IgD-negative memory B cell (primary cell): ENCODE data around the gene AK2. TPM values are rescaled to one million over a fixed set of nuclear protein-coding genes. Genes with fewer than 3 reads are reported as not detected.
"Not testable (repeated sequence)": the region's sequence is repeated elsewhere in the genome, so short reads cannot be mapped to it uniquely, and the experiment has no call there.

ENCODE experiments used
- H3K27ac Mint-ChIP-seq, 3 donors: one replicate each; pipeline ENCODE4 v1.8.0; 2020 to 2022; ENCODE audit warnings: mild to moderate bottlenecking in 3 of 3, mixed read lengths in 3 of 3, moderate library complexity in 1 of 3
- H3K27me3 Mint-ChIP-seq: one replicate; pipeline ENCODE4 v1.8.0; 2021; ENCODE audit warnings: mixed read lengths
- H3K36me3 Mint-ChIP-seq: one replicate; pipeline ENCODE4 v1.8.0; 2020; ENCODE audit warnings: mild to moderate bottlenecking, mixed read lengths
- H3K4me1 Mint-ChIP-seq, 3 donors: one replicate each; pipeline ENCODE4 v1.8.0; 2020 to 2022; ENCODE audit warnings: mixed read lengths in 3 of 3, mild to moderate bottlenecking in 1 of 3
- H3K4me3 Mint-ChIP-seq, 4 donors: one replicate each; pipeline ENCODE4 v1.8.0; 2020 to 2022; ENCODE audit warnings: mild to moderate bottlenecking in 4 of 4, mixed read lengths in 4 of 4, moderate library complexity in 3 of 4
- H3K9me3 Mint-ChIP-seq, 3 donors: one replicate each; pipeline ENCODE4 v1.8.0; 2020 to 2021; ENCODE audit warnings: mixed read lengths in 3 of 3, mild to moderate bottlenecking in 1 of 3
- polyA plus RNA-seq: library from polyadenylated mRNA; unstranded; fragments of 300-500 nt; fragmentation: Illumina TruSeq; gene quantifications from one replicate; pipeline ENCODE4 v1.2.3, GENCODE V29; 2021

The AK2 gene
- polyA plus RNA-seq, 1 donor from 2014 or later = 112 TPM

- Mint-ChIP-seq H3K36me3 (no peaks in the 10 kb centered on the region), H3K4me3 (no peak overlapping the region), H3K27ac (peak overlapping the region in 2 of 3 donors; percentile 74 to 78), H3K27me3 (no peaks in the 10 kb centered on the region), H3K4me1 (peaks cover 33 to 40% (median 37%) of the 10 kb centered on the region in 3 donors), H3K9me3 (no peaks in the 10 kb centered on the region)
Observed at GRCh38 chr1:32988665-32989064, 48.0 kb downstream of the AK2 start.

GRCh38 chr1:32985226-32985625 is 51.5 kb downstream of the AK2 start:
- Mint-ChIP-seq H3K4me3 (no peak overlapping the region), H3K9me3 (no peaks in the 10 kb centered on the region), H3K36me3 (no peaks in the 10 kb centered on the region), H3K27me3 (no peaks in the 10 kb centered on the region), H3K27ac (peak overlapping the region in 1 of 3 donors; percentile 57), H3K4me1 (peaks cover 28 to 42% (median 37%) of the 10 kb centered on the region in 3 donors)

GRCh38 chr1:32984455-32985171 is 52.1 kb downstream of the AK2 start:
- no peaks in the 10 kb centered on the region for H3K27me3 Mint-ChIP-seq
- H3K27ac Mint-ChIP-seq = peak overlapping the region in 1 of 3 donors; percentile 47
- H3K9me3 Mint-ChIP-seq = no peaks in the 10 kb centered on the region
- H3K36me3 Mint-ChIP-seq = no peaks in the 10 kb centered on the region
- peaks cover 31 to 40% (median 39%) of the 10 kb centered on the region in 3 donors for H3K4me1 Mint-ChIP-seq
- H3K4me3 Mint-ChIP-seq = peak overlapping the region in 1 of 4 donors; percentile 46

GRCh38 chr1:32984090-32984454 is 52.6 kb downstream of the AK2 start:
- H3K4me3 Mint-ChIP-seq = peak overlapping the region in 1 of 4 donors; percentile 37
- no peaks in the 10 kb centered on the region for H3K27me3 Mint-ChIP-seq
- peaks cover 32 to 39% (median 34%) of the 10 kb centered on the region in 3 donors for H3K4me1 Mint-ChIP-seq
- H3K9me3 Mint-ChIP-seq = no peaks in the 10 kb centered on the region
- H3K27ac Mint-ChIP-seq = no peak overlapping the region
- no peaks in the 10 kb centered on the region for H3K36me3 Mint-ChIP-seq

GRCh38 chr1:32983020-32983419 is 53.7 kb downstream of the AK2 start:
- Mint-ChIP-seq H3K9me3 (no peaks in the 10 kb centered on the region), H3K4me1 (peaks cover 29 to 36% (median 32%) of the 10 kb centered on the region in 3 donors), H3K4me3 (no peak overlapping the region), H3K27ac (peak overlapping the region in 2 of 3 donors; percentile 41 to 60), H3K27me3 (no peaks in the 10 kb centered on the region), H3K36me3 (no peaks in the 10 kb centered on the region)

- H3K27ac Mint-ChIP-seq = peak overlapping the region; percentile 71 to 94 (median 75)
- no peaks in the 10 kb centered on the region for H3K36me3 Mint-ChIP-seq
- H3K9me3 Mint-ChIP-seq = no peaks in the 10 kb centered on the region
- H3K27me3 Mint-ChIP-seq = no peaks in the 10 kb centered on the region
- H3K4me3 Mint-ChIP-seq = peak overlapping the region; percentile 39 to 95 (median 64)
- peaks cover 29 to 36% (median 32%) of the 10 kb centered on the region in 3 donors for H3K4me1 Mint-ChIP-seq
Observed at GRCh38 chr1:32981003-32981901, 55.4 kb downstream of the AK2 start.

- H3K27ac Mint-ChIP-seq = peak overlapping the region; percentile 65 to 94 (median 75)
- no peaks in the 10 kb centered on the region for H3K27me3 Mint-ChIP-seq
- no peaks in the 10 kb centered on the region for H3K36me3 Mint-ChIP-seq
- H3K9me3 Mint-ChIP-seq = no peaks in the 10 kb centered on the region
- peaks cover 29 to 36% (median 32%) of the 10 kb centered on the region in 3 donors for H3K4me1 Mint-ChIP-seq
- H3K4me3 Mint-ChIP-seq = peak overlapping the region in 3 of 4 donors; percentile 61 to 83 (median 68)
Observed at GRCh38 chr1:32980080-32980479, 56.6 kb downstream of the AK2 start.

GRCh38 chr1:32978854-32979253 is 57.8 kb downstream of the AK2 start:
- H3K4me1 Mint-ChIP-seq = peaks cover 23 to 29% (median 28%) of the 10 kb centered on the region in 3 donors
- no peak overlapping the region for H3K27ac Mint-ChIP-seq
- H3K4me3 Mint-ChIP-seq = peak overlapping the region in 1 of 4 donors; percentile 55
- H3K27me3 Mint-ChIP-seq = no peaks in the 10 kb centered on the region
- H3K36me3 Mint-ChIP-seq = no peaks in the 10 kb centered on the region
- H3K9me3 Mint-ChIP-seq = no peaks in the 10 kb centered on the region

- peak overlapping the region in 1 of 3 donors; percentile 78 for H3K27ac Mint-ChIP-seq
- H3K4me1 Mint-ChIP-seq = peaks cover 19 to 28% (median 25%) of the 10 kb centered on the region in 3 donors
- peaks cover 3% of the 10 kb centered on the region for H3K27me3 Mint-ChIP-seq
- H3K9me3 Mint-ChIP-seq = no peaks in the 10 kb centered on the region
- H3K4me3 Mint-ChIP-seq = peak overlapping the region in 1 of 4 donors; percentile 42
- no peaks in the 10 kb centered on the region for H3K36me3 Mint-ChIP-seq
Observed at GRCh38 chr1:32977546-32978087, 59.1 kb downstream of the AK2 start.

GRCh38 chr1:32975055-32975454 is 61.6 kb downstream of the AK2 start:
- not testable (repeated sequence) for H3K9me3 Mint-ChIP-seq, H3K27ac Mint-ChIP-seq, H3K36me3 Mint-ChIP-seq, H3K4me3 Mint-ChIP-seq
- peaks cover 4 to 13% (median 6%) of the 10 kb centered on the region in 3 donors for H3K4me1 Mint-ChIP-seq
- peaks cover 20% of the 10 kb centered on the region for H3K27me3 Mint-ChIP-seq

GRCh38 chr1:32973458-32973857 is 63.2 kb downstream of the AK2 start:
- H3K27me3 Mint-ChIP-seq = peaks cover 20% of the 10 kb centered on the region
- H3K4me3 Mint-ChIP-seq, H3K27ac Mint-ChIP-seq, H3K4me1 Mint-ChIP-seq, H3K9me3 Mint-ChIP-seq, H3K36me3 Mint-ChIP-seq: not testable (repeated sequence)

GRCh38 chr1:32972814-32973428 is 63.8 kb downstream of the AK2 start:
- no peaks in the 10 kb centered on the region for H3K9me3 Mint-ChIP-seq
- H3K4me3 Mint-ChIP-seq = peak overlapping the region in 3 of 4 donors; percentile 37 to 49 (median 44)
- H3K27me3 Mint-ChIP-seq = peaks cover 20% of the 10 kb centered on the region
- H3K4me1 Mint-ChIP-seq = peaks cover 0 to 6% (median 6%) of the 10 kb centered on the region in 3 donors
- no peaks in the 10 kb centered on the region for H3K36me3 Mint-ChIP-seq
- no peak overlapping the region for H3K27ac Mint-ChIP-seq

GRCh38 chr1:32971576-32971975 is 65.1 kb downstream of the AK2 start:
- H3K27ac Mint-ChIP-seq = no peak overlapping the region
- no peak overlapping the region for H3K4me3 Mint-ChIP-seq
- peaks cover 0 to 6% (median 6%) of the 10 kb centered on the region in 3 donors for H3K4me1 Mint-ChIP-seq
- H3K9me3 Mint-ChIP-seq = no peaks in the 10 kb centered on the region
- peaks cover 20% of the 10 kb centered on the region for H3K27me3 Mint-ChIP-seq
- H3K36me3 Mint-ChIP-seq = no peaks in the 10 kb centered on the region

GRCh38 chr1:32971156-32971555 is 65.5 kb downstream of the AK2 start:
- H3K4me1 Mint-ChIP-seq = peaks cover 0 to 6% (median 6%) of the 10 kb centered on the region in 3 donors
- H3K36me3 Mint-ChIP-seq = no peaks in the 10 kb centered on the region
- peaks cover 20% of the 10 kb centered on the region for H3K27me3 Mint-ChIP-seq
- H3K9me3 Mint-ChIP-seq = no peaks in the 10 kb centered on the region
- H3K27ac Mint-ChIP-seq = no peak overlapping the region
- no peak overlapping the region for H3K4me3 Mint-ChIP-seq
